Transverse colon (tissue), 3 donors: Measurements from ENCODE around the gene TBL1XR1.

Source experiments
- CTCF ChIP-seq, 5 experiments: fragments of 200-600 bp in 3 of 5; fragments of 450-650 bp in 2 of 5; sonication (generic) in 3 of 5; IDR thresholded peaks; 1 replicate in 2 of 5; 2 replicates in 3 of 5; pipeline ENCODE4 v1.5.1; 2016 to 2017; ENCODE audit warnings: antibody characterized with exemption in 5 of 5, inconsistent platforms in 3 of 5, mild to moderate bottlenecking in 2 of 5, moderate library complexity in 1 of 5
- EP300 ChIP-seq: sonication (generic); formaldehyde crosslinking; IDR thresholded peaks from one replicate; pipeline ENCODE4 v1.6.1; 2017; ENCODE audit warnings: antibody characterized with exemption, low read depth
- POLR2A ChIP-seq: fragments of 450-650 bp; IDR thresholded peaks from one replicate; pipeline ENCODE4 v1.6.1; 2016; ENCODE audit warnings: antibody characterized with exemption, mild to moderate bottlenecking, moderate library complexity

- TF ChIP-seq CTCF (IDR thresholded peaks at IDR 0.05) (no peak), EP300 (no peak), POLR2A (no peak)
These were observed 55.8 kb downstream of the TBL1XR1 start for GRCh38 chr3:177141471-177141870.
